Measurements from ENCODE around the gene UBA6. TPM values are rescaled to one million over a fixed set of nuclear protein-coding genes. Genes with fewer than 3 reads are reported as not detected.

The UBA6 gene
- total RNA-seq, 1 experiment from 2014 or later: 83.1 TPM

- Mint-ChIP-seq H3K4me1 (ENCODE audit: insufficient read depth, unreplicated experiment) (no peaks in the 10 kb centered on the region), H3K36me3 (ENCODE audit: insufficient read depth, unreplicated experiment) (no peaks in the 10 kb centered on the region), H3K9me3 (ENCODE audit: unreplicated experiment) (no peaks in the 10 kb centered on the region), H3K4me3 (ENCODE audit: unreplicated experiment) (no peak overlapping the region), H3K27me3 (ENCODE audit: insufficient read depth, unreplicated experiment) (no peaks in the 10 kb centered on the region), H3K27ac (ENCODE audit: low read depth, unreplicated experiment) (no peak overlapping the region)
- DNase-seq (ENCODE audit: unreplicated experiment): no peak
- intact Hi-C loops (cut with micrococcal nuclease): no loop called here
- no peak for TF ChIP-seq CTCF (IDR thresholded peaks at IDR 0.05; ENCODE audit: unreplicated experiment)
- POLR2A ChIA-PET: no interaction called here
- no TSS peak for BruUV-seq (replicated peaks)
- CTCF ChIA-PET: interaction anchor here (0.6 kb wide), 1 partner anchor 71 kb away, joined by 3 read pairs; no protein-coding TSS in a partner anchor
Observed at GRCh38 chr4:67587156-67587555, 113.8 kb downstream of the UBA6 start.

- intact Hi-C loops (cut with micrococcal nuclease): no loop called here
- Mint-ChIP-seq H3K4me3 (ENCODE audit: unreplicated experiment) (no peak overlapping the region), H3K27me3 (ENCODE audit: insufficient read depth, unreplicated experiment) (no peaks in the 10 kb centered on the region), H3K9me3 (ENCODE audit: unreplicated experiment) (no peaks in the 10 kb centered on the region), H3K36me3 (ENCODE audit: insufficient read depth, unreplicated experiment) (no peaks in the 10 kb centered on the region), H3K4me1 (ENCODE audit: insufficient read depth, unreplicated experiment) (no peaks in the 10 kb centered on the region), H3K27ac (ENCODE audit: low read depth, unreplicated experiment) (no peak overlapping the region)
- POLR2A ChIA-PET: no interaction called here
- TF ChIP-seq CTCF (IDR thresholded peaks at IDR 0.05; ENCODE audit: unreplicated experiment): no peak
- no peak for DNase-seq (ENCODE audit: unreplicated experiment)
- no TSS peak for BruUV-seq (replicated peaks)
- CTCF ChIA-PET: no interaction called here
Observed at GRCh38 chr4:67584496-67584895, 116.5 kb downstream of the UBA6 start.

- CTCF ChIA-PET: no interaction called here
- no peaks in the 10 kb centered on the region for H3K4me1 Mint-ChIP-seq (ENCODE audit: insufficient read depth, unreplicated experiment)
Observed at GRCh38 chr4:67581913-67582312, 119.0 kb downstream of the UBA6 start.

GRCh38 chr4:67581208-67581857 is 119.6 kb downstream of the UBA6 start:
- no peak overlapping the region for H3K4me3 Mint-ChIP-seq (ENCODE audit: unreplicated experiment)
- BruUV-seq (replicated peaks): no TSS peak
- H3K27ac Mint-ChIP-seq (ENCODE audit: low read depth, unreplicated experiment): no peak overlapping the region
- ChIA-PET CTCF (interaction anchor here (0.7 kb wide), 1 partner anchor 34 kb away, joined by 3 read pairs; no protein-coding TSS in a partner anchor), POLR2A (no interaction called here)
- H3K4me1 Mint-ChIP-seq (ENCODE audit: insufficient read depth, unreplicated experiment): no peaks in the 10 kb centered on the region
- no peaks in the 10 kb centered on the region for H3K27me3 Mint-ChIP-seq (ENCODE audit: insufficient read depth, unreplicated experiment)
- H3K9me3 Mint-ChIP-seq (ENCODE audit: unreplicated experiment): no peaks in the 10 kb centered on the region
- TF ChIP-seq CTCF (IDR thresholded peaks at IDR 0.05; ENCODE audit: unreplicated experiment): no peak
- H3K36me3 Mint-ChIP-seq (ENCODE audit: insufficient read depth, unreplicated experiment): no peaks in the 10 kb centered on the region
- intact Hi-C loops (cut with micrococcal nuclease): no loop called here
- DNase-seq (ENCODE audit: unreplicated experiment): no peak

More at GRCh38 chr4:67581913-67582312, 119.0 kb downstream of the UBA6 start:
- no peak for TF ChIP-seq CTCF (IDR thresholded peaks at IDR 0.05; ENCODE audit: unreplicated experiment)
- no peaks in the 10 kb centered on the region for H3K27me3 Mint-ChIP-seq (ENCODE audit: insufficient read depth, unreplicated experiment)
- DNase-seq (ENCODE audit: unreplicated experiment): no peak
- no peaks in the 10 kb centered on the region for H3K36me3 Mint-ChIP-seq (ENCODE audit: insufficient read depth, unreplicated experiment)
- no TSS peak for BruUV-seq (replicated peaks)
- intact Hi-C loops (cut with micrococcal nuclease): no loop called here
- H3K27ac Mint-ChIP-seq (ENCODE audit: low read depth, unreplicated experiment): no peak overlapping the region
- no peaks in the 10 kb centered on the region for H3K9me3 Mint-ChIP-seq (ENCODE audit: unreplicated experiment)
- no peak overlapping the region for H3K4me3 Mint-ChIP-seq (ENCODE audit: unreplicated experiment)
- POLR2A ChIA-PET: no interaction called here
